HG03565 (cell line): Measurements from ENCODE around the gene WEE2.

Experiments used
- ATAC-seq: cut with Tn5 transposase; IDR thresholded peaks from one replicate; pipeline ENCODE4 v1.9.1; 2021; ENCODE audit warnings: mild to moderate bottlenecking, moderate library complexity; ENCODE audit not compliant: unreplicated experiment

WEE2 gene

DNA sequence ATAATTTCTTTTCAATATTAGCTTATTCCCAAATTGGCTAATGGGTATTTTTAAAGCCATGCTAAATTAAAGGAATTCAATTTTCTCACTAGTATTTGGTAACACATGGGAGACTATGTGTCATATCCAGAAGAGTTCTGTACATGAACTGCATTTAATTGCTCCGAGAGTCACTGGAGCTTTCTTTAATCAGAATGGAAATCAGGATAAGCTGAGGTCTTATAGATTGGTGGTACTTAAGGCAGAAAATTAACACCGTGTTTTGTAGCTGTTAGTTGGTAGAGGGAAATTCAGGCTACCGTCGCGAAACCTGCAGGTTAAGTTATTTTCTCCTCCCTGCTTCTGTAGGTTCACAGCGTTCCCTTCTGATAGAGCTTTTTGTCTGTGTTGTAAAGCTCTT is at the start of gene WEE2:
Gene WEE2, plus strand, starts transcription at position 3 of the 400 bp plus-strand sequence. CDS start 406 bp downstream, outside the sequence.
- ATAC-seq = no peak

DNA sequence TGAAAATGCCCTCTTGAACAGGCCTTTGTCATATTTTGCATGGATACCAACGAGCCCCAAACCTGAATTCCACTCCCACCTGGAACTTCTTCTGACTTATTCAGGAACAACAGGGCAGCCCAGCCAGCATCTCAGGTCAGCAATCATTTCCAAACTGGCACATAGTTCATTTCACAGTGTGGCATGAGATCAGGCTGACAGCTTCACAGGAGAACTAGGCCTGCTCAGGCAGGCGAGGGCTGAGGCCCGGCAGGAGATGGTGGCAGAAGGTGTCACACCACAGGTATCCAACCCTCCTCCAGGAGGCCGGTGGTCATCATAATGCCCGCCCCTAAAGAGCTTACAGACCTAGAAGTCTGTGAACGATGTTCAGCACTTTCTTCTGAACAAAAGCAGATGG is 48.7 kb upstream of the WEE2 start:
- ATAC-seq = no peak

DNA sequence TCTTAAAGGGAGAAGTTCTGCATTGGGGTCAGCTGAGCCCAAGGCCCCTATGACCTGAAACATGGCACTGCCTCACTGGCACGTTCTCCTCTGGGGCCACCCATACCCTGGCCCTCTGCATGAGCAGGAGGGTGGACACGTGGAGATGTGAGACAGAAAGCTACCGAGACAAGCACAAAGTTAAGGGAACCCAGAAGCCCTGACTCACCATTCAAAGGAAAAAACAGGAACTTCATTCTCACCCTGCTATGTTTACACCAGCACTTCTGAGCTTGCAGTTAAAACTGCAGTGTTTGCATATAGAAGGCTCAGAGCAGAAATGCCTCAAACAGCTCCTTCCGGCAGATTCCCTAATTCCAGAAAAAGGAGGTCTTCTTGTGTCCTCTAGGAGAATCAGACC is 47.9 kb upstream of the WEE2 start:
- no peak for ATAC-seq

DNA sequence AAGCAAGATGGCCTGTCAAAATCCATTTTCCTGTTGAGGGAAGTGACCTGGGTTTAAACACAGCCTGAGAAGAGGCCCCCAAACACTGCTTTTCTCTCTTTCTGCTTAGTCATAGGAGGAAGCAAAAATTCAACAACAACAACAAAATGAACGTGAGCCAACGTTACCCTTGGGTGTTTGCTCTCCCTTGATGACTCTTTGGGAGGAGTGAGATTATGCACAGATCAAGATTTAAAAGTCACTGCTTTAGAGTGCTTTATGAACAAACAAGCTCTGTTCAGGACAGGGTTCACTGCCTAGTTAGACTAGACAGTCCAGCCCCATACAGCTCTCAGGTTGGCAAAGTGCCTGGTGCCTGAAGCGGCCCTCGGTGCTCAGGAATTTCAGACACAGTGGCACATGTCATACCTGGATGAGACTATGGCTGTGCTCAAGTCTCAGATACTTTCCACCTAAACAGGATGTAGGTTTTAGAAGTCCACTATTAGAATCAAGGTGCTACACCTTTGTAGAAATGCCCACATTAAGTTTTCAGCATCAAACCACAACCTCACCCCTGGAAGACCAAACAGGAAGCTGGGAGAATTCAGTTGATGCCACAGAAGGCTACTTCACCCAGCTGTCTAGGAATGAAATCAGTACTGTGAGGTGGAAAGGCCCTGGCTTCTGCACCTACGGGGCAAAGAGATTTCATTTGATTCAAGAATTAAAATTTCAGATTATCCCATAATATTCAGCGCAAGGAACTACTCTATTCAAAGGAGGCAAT is 44.9 kb upstream of the WEE2 start:
- ATAC-seq = no peak

DNA sequence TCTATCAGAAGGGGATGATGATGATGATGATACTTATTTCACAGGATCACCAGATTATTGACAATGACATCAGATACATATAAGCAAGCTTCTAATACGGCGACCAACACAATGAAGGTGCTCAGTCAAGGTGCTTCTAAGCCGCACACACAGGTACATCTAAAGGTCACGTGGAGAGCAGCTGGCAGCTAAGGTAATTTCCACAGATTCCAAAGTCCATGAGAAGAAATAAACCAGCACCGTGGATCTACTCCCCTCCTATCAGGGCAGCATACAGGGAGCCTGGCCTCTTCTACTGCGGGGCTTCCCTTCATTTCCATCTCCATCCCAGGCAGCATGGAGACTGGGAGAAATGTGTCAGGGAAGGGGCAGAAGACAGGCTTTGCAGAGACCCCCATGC is 43.7 kb upstream of the WEE2 start:
- ATAC-seq = no peak

DNA sequence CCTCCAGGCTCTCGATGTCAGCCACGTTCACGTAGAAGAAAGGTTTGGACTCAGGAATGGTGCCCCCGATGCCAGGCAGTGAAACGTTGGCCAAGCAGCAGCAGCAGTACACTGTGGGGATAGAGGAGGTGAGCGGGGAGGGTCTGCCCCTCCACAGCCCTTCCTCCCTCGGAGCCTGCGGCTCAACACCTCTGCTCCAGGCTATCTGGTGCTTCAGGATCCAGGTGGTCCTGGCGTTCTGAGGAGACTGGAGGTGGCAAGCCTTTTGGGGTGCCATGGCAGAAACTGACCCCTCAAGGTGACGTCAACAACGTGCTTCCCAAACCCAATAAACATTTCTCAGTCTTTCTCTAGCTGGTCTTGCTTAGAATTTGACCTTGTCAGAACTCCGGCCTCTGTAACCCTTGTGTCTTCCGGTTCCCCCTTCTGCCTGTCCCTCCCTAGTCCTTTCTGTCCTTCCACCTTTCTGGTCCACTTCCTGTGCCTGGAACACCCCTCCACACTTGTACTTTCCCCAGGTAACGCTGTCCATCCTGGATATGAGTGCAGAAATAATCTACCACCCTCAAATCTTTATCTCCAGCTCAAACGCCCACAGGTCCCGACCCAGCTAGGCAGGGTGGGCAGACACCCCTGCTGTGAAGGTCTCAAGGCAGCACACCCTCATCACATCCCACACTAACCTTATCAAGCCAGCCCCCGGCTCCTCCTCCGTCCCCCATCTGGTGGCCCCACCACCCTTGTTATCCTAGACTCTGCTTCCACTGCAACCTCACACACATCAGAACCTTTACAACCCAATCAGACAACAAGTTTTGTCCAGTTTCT is 42.7 kb upstream of the WEE2 start:
- ATAC-seq = no peak

DNA sequence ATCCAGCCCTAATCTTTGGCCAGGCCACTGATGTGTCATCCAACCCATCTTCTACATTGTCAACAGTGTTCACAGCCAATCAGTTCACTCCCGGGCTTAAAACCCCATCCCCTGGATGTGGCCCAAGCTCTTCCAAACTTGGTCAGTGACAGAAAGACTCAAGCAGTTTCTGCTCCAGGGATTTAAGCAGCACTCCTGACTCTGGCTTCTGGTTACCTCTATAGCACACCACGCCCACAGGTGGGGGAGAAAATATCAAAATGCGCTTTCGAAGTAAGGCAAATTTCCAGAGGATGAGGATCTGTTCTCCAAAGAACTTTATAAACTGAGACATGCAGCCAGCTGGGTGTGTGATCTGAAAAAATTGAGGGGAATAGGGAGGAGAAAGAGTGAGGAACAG is 42.1 kb upstream of the WEE2 start:
- no peak for ATAC-seq

DNA sequence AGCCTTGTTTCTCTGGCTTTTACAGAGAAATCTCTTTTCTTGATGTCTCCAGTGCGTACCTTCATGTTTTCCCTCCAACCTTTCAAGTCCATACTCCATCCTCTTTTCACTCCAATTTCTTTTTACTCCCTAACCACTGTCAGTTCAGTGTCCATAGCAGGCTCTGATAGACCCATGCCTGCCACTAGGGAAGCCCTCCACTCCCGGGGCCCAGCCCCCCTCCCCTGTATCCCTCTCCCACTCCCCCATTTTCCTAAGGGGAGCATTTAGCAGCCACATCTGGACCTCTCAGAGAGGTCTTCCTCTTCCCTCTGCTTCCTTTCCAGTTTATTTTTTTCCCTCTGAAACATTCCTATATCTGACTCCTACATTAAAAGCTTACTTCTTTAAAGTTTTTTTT is 39.3 kb upstream of the WEE2 start:
- ATAC-seq = no peak

DNA sequence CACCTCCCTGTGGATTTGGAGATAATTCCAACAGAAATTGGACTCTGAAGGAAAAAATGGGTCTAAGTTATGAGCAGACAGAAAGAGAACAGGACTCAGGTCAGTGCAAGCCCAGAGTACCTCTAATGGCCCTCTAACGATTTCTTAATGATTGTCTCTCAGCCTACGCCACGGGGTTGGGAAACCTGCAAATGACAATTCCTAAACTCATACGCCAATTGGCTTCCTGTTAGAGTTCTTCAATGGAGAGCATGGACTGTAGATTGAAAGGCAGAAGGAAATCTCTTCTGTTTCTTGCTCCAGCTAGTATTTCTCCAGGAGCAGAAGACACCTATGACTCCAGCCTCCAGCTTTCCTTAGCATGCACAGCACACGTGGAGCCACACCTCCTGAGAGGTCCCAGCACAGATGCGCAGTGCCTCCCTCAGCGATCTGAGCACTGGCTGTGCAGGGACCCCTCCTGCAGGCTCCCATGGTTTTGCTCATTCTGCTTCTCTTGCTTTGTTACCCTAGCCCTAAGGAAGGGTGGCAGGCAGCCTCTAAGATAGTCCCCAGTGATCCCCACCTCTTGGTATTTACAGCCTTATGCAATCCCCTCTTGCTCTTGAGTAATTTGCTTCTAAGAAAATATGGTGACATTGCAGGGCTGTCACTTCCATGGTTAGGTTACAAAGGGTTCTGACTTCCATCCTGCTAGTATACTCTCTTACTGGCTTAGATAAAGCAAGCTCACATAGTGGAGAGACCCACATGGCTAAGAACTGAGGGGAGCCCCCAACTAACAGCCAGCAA is 36.3 kb upstream of the WEE2 start:
- no peak for ATAC-seq

DNA sequence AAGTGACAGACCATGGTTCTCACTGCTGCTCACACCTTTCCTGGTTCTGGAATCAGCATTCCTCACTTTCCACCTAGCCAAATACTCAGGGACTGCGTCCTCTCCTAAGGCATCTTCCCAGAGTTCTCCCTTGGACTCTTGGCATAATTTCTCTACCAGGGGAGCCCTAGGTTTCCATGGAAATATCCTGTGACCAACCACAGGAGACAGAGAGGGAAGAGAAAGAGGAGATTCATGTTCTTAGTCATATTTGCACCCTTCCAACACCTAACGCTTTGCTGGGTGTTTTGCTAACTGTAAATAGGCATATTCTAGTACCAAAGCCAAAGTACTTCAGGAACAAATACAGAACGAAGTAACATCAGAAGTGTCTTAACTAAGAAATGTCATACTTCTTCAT is 34.8 kb upstream of the WEE2 start:
- ATAC-seq = no peak

DNA sequence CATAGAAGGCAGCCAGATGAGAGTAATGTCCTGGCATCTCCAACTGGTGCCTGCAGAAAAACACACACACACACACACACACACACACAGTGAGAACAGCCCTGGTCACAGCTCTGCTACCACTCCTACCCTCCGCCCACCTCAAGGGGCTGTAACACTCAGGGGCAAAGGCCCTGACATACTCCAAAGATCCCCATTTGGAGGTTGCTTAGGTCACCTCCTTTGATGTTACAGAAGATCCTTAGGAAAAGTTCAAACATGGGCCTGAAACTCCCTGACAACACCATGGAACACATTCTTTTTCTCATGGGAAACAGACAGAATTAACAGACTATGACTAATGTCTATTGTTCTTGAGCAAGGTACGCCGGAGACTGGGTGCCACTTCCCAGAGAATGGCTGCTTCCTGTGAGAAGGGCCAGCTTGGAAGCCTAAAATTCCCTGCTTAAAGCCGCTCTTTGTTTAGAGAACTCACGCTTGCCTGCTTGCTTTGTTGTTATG is 33.9 kb upstream of the WEE2 start:
- ATAC-seq = no peak

DNA sequence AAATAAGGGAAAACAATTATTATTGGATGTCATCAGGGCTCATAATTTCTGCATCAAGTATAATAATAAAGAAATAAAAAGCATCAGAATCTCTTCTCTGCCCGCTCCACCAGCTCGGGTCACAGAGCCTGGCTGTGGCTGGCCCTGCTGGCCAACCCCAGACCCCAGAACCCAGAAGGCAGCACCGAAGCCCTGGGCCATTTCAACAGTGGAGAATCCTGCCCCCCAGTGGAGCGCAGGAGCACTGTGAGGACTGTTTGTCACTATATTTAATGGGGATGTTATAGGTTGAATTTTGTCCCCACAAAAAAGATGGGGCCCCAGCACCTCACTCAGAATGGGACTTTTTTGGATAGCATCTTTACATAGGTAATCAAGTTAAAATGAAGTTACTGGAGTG is 33.5 kb upstream of the WEE2 start:
- no peak for ATAC-seq

DNA sequence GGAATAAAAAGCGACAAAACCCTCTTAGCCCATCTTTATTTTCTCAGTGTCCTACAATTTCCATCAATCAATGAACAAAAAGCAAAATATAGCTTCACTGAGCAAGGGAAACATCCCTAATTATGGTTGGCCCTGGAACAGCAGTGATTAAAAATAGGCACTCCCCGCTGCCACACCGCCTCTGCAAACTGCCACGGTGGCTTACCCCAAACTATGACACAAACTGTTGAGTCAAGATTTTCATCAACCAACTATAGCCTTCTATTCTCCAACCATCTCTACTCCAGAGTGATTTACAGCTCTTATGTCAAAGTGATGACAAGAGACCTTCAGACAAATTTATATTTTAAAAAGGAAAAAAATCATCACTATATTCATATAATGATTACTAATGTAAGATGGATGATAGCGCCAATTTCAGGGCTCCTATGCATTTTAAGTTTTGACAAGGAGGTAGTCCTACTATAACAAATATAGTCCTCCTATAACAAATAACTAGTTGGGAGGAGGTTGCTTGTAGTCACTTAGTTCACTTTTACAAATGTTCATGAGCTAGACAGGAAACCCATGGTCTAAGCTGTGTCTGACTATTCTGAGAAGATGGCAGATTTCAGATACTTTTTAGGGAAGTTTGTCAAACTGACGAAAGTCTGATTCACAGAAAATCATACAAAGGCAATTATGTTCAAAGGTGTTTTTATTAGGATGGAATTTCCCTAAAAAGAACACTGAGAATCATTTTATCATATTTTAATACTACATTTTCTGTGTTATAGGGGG is 32.5 kb upstream of the WEE2 start:
- ATAC-seq = no peak

DNA sequence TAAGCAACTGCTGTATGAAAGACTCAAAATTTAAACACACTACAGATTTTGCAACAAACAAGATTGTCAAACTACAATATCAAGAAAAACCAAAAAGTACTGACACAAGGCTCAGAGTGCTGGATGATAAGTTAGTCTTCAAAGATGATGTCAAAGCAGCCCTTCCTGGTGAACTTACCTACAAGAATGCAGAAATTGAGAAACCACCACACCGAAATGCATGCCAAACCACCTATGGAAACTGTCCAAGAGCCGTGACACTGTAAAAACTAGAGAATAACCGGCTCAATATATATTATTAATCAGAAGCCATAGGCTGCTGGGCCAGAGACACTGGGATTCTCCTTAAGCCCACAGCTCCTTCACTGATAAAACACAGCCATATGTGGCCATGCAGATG is 31.5 kb upstream of the WEE2 start:
- no peak for ATAC-seq

DNA sequence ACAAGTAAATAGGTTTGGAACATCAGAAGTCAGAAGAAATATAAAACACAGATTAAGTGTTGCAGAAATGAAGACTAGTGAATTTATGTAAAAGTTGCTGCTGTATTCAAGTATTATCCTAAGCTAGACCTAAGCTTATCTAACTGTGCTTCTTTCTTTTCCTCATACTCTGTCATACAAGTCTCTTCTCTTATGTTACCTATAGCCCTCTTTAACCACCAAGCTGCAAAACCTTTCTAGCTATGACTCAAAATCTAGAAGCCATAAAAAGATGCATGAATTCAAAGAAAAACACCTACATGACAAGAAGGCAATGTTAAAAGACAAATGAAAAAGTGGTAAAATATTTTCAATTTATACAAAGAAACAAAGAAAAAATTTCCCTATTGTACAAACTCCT is 29.1 kb upstream of the WEE2 start:
- peak; percentile 82 for ATAC-seq

DNA sequence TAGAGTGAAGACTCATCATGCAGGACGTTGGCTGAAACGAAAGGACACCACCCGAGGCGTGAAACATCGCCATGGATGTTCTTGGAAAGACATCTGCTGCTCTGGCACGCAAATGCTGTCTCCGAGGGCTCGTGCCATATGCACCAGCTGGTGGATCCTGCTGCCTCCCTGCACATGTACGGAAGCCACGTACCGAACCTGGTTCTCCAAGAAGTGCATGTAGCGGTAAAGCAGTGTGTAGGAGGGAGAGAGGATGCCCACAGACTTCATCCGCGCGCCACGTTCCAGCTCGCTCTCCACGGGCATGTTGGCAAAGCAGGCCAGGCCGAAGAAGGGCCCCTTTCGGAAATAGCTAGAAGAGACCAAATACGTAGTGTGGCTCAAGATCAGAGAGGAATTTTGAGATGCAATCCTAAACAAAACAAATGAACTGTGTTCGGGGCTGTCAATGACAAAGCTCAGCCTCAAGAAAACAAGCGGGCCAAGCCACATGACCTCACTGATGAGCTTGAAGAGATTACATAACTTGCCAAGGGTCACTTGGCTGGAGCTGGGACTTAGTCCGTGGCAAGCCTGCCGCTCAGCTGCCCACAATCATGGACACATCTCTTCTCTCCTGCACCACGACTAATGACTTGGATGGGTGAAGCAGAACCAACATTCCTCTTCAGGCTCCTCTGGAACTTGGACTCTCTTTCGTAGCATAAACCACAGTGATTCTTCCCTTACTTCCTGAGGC is 22.7 kb upstream of the WEE2 start:
- no peak for ATAC-seq

DNA sequence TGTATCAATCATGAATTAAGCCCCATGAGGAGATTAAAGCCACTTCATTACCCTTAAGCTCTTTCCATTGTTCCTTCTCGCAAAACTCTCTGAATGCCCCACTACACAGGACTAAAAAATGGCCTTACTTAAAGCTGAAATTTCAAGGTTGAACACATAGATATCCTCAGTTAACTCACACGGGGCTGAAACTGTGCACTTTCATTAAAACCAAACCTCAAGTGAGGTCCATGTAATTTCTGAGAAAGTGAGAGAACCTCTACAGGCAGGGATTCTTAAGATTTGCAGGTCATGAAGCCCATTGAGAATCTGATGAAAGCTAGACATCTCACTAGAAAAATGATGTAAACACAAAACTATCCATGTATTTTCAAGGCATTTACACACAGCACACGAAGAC is 22.1 kb upstream of the WEE2 start:
- no peak for ATAC-seq

DNA sequence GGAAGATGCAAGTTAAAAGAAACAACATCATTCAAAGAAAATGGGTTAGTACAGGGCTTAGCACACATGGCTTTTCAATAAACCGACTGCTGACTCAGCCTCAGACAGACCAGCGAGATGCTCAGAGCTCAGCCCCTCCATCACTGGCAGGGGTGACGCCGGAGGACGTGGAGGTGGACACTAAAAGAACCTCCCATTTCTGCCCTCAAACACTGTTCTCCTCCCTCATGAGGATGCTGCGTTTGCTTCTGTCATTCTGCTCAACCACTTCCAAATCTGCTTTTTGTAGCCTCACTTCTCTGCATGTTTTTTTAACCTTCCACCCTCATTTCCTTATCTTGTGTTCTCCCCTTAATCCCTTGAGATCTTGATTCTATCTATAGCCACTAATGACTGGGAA is 21.5 kb upstream of the WEE2 start:
- no peak for ATAC-seq

DNA sequence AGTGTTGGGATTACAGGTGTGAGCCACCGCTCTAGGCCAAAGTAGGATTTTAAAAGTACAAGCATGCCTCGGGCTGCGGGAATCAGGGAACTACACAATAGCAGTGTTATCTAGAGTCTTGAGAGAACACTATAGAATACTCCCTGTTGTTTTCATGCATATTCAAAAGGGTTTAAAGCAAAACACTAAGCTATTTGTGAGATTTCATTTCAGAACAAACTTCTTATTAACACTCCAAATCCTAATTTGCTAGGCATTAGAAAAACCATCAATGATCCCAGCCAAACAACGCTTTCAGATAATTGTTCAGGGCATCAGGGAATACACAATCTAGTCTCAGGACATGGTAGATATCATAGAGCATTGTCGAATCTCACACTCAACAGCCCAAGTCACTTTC is 20.1 kb upstream of the WEE2 start:
- ATAC-seq = no peak
